Progenitor cell of endocrine pancreas (in vitro differentiated cells): ENCODE measurements around the gene PTPN4. TPM values are rescaled to one million over a fixed set of nuclear protein-coding genes. Genes with fewer than 3 reads are reported as not detected.

Experiments
- DNase-seq: peaks from one replicate; pipeline ENCODE4 v3.0.0; 2021; ENCODE audit warnings: low spot score; ENCODE audit not compliant: unreplicated experiment
- H3K27ac Mint-ChIP-seq: 2 replicates; pipeline ENCODE4 v1.8.0; 2021; ENCODE audit warnings: mild to moderate bottlenecking, moderate library complexity, mixed read lengths
- H3K27me3 Mint-ChIP-seq: 2 replicates; pipeline ENCODE4 v1.8.0; 2021; ENCODE audit warnings: mixed read lengths
- H3K36me3 Mint-ChIP-seq: 2 replicates; pipeline ENCODE4 v1.8.0; 2022; ENCODE audit warnings: mixed read lengths; ENCODE audit not compliant: insufficient read depth
- H3K4me1 Mint-ChIP-seq: 2 replicates; pipeline ENCODE4 v1.8.0; 2021; ENCODE audit warnings: low read depth, mixed read lengths
- H3K4me3 Mint-ChIP-seq: 2 replicates; pipeline ENCODE4 v1.8.0; 2021; ENCODE audit warnings: low read depth, mild to moderate bottlenecking, moderate library complexity, mixed read lengths
- H3K9me3 Mint-ChIP-seq: 2 replicates; pipeline ENCODE4 v1.8.0; 2021; ENCODE audit warnings: low read depth, mixed read lengths
- CTCF ChIP-seq: fragments of 200-600 bp; sonication (generic); IDR thresholded peaks from one replicate; pipeline ENCODE4 v1.5.0; 2021; ENCODE audit warnings: antibody characterized with exemption, mild to moderate bottlenecking; ENCODE audit not compliant: unreplicated experiment
- total RNA-seq: library from RNA; stranded (reverse); gene quantifications from 2 replicates; pipeline ENCODE4 v1.2.1, GENCODE V29; 2021

Gene PTPN4
- total RNA-seq, 1 donor from 2014 or later, result 59.1 TPM

DNA sequence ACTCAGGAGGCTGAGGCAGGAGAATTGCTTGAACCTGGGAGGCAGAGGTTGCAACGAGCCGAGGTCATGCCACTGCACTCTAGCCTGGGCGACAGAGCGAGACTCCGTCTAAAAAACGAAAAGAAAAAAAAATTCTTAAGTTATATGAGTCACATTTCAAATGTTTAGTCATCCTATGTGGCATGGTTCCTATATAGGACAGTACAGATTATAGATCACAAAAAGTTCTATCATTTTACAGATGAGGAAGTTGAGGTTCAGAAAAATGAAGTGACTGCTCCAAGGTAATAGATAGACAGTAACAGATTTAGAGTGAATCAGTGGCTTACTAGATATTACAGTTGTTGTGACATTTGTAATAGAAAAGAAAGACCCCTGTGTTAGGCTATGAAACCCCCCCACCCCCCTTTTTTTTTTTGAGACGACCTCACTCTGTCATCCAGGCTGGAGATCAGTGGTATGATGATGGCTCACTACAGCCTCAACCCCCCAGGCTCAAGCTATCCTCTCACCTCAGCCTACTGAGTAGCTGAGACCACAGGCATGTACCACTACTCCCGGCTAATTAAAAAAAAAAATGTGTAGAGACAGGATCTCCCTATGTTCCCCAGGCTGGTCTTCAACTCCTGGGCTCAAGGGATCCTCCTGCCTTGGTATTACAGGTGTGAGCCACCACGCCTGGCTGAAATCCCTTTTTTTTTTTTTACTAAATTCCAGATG is 22.7 kb downstream of the PTPN4 start:
- DNase-seq, result no peak
- Mint-ChIP-seq H3K4me3 (no peak overlapping the region), H3K27me3 (no peaks in the 10 kb centered on the region), H3K36me3 (peaks cover 5% of the 10 kb centered on the region), H3K27ac (no peak overlapping the region), H3K9me3 (no peaks in the 10 kb centered on the region), H3K4me1 (peaks cover 2% of the 10 kb centered on the region)
- TF ChIP-seq CTCF, result no peak

GRCh38 chr2:119784876-119785275 is 25.2 kb downstream of the PTPN4 start:
- Mint-ChIP-seq H3K36me3 (peaks cover 11% of the 10 kb centered on the region), H3K27ac (no peak overlapping the region), H3K27me3 (no peaks in the 10 kb centered on the region), H3K9me3 (peaks cover 8% of the 10 kb centered on the region), H3K4me3 (no peak overlapping the region), H3K4me1 (peaks cover 2% of the 10 kb centered on the region)
- no peak for TF ChIP-seq CTCF
- no peak for DNase-seq

GRCh38 chr2:119786295-119786694 is 26.6 kb downstream of the PTPN4 start:
- DNase-seq, result no peak
- peaks cover 17% of the 10 kb centered on the region for H3K36me3 Mint-ChIP-seq
- TF ChIP-seq CTCF, result no peak
- H3K27ac Mint-ChIP-seq, result peak overlapping the region; percentile 45
- H3K27me3 Mint-ChIP-seq, result no peaks in the 10 kb centered on the region
- peaks cover 17% of the 10 kb centered on the region for H3K9me3 Mint-ChIP-seq
- H3K4me1 Mint-ChIP-seq, result peaks cover 2% of the 10 kb centered on the region
- no peak overlapping the region for H3K4me3 Mint-ChIP-seq

DNA sequence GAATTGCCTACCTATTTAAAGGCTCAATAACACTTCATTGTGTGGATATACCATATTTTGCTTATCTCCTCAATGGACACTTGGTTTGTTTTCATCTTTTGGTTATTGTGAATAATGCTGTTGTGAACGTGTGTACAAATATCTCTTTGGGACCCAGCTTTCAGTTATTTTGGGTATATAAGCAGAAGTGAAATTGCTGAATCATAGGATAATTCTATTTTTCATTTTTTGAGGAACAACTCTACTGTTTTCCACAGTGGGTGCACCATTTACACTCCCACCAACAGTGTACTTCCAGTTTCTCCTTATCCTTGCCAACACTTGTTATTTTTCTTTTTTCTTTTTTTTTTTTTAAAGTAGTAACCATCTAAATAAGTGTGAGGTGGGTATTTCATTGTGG is 29.0 kb downstream of the PTPN4 start:
- no peak for DNase-seq
- Mint-ChIP-seq H3K36me3 (peaks cover 35% of the 10 kb centered on the region), H3K4me3 (no peak overlapping the region), H3K27me3 (no peaks in the 10 kb centered on the region), H3K9me3 (peaks cover 35% of the 10 kb centered on the region), H3K27ac (no peak overlapping the region), H3K4me1 (no peaks in the 10 kb centered on the region)
- no peak for TF ChIP-seq CTCF

DNA sequence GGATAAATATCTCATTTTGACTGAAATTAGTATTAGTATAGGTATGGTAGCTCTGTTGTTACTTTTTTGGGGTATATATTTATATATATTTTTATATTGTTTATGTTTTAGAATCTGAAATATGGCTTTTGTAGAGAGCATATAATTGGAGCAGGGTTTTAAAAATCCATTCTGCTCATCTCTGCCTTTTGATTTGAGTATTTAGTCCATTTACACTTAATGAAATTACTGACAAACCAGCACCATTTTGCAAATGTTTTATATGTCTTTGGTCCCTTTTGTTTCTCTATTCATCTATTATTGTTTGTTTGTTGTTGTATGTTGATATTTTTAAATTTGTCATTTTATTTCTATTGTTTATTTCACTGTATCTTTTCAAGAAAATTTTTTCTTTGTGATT is 30.7 kb downstream of the PTPN4 start:
- DNase-seq, result no peak
- H3K36me3 Mint-ChIP-seq, result peaks cover 37% of the 10 kb centered on the region
- no peak overlapping the region for H3K27ac Mint-ChIP-seq
- H3K4me3 Mint-ChIP-seq, result no peak overlapping the region
- no peak for TF ChIP-seq CTCF
- H3K9me3 Mint-ChIP-seq, result peaks cover 35% of the 10 kb centered on the region
- no peaks in the 10 kb centered on the region for H3K4me1 Mint-ChIP-seq
- no peaks in the 10 kb centered on the region for H3K27me3 Mint-ChIP-seq
